K562 (cell line): ENCODE results near the gene ZNF300. TPM values are rescaled to one million over a fixed set of nuclear protein-coding genes. Genes with fewer than 3 reads are reported as not detected.

ENCODE experiments used
- BHLHE40 ChIP-seq: IDR thresholded peaks from 2 replicates; pipeline ENCODE4 v1.6.1; 2011; ENCODE audit warnings: low read length, improper control_type of control experiment
- CC2D1A ChIP-seq: fragments of 450-650 bp; IDR thresholded peaks from 2 replicates; pipeline ENCODE4 v1.6.1; 2017; ENCODE audit warnings: mild to moderate bottlenecking
- CXXC5 ChIP-seq: fragments of 250-450 bp; sonication (Bioruptor Pico); IDR thresholded peaks from 2 replicates; pipeline ENCODE4 v1.8.0; 2022; ENCODE audit warnings: inconsistent platforms, mild to moderate bottlenecking, moderate library complexity
- MGA ChIP-seq: fragments of 450-650 bp; IDR thresholded peaks from 2 replicates; pipeline ENCODE4 v1.6.1; 2016; ENCODE audit warnings: mild to moderate bottlenecking, moderate library complexity
- NFE2 ChIP-seq: IDR thresholded peaks from 2 replicates; pipeline ENCODE4 v1.6.1; 2014; ENCODE audit warnings: antibody characterized with exemption, low read depth
- SOX6 ChIP-seq: fragments of 450-650 bp; IDR thresholded peaks from 2 replicates; pipeline ENCODE4 v1.6.1; 2014; ENCODE audit warnings: mild to moderate bottlenecking
- XRCC4 ChIP-seq: IDR thresholded peaks from one replicate; pipeline ENCODE4 v1.6.1; 2011; ENCODE audit not compliant: insufficient read depth, insufficient read length; ENCODE audit errors: extremely low read depth
- polyA plus RNA-seq, 8 experiments: library from polyadenylated mRNA; depleted of rRNA in 4 of 8; stranded (reverse) in 5 of 8; unstranded in 3 of 8; fragments of >200 nt; fragmentation: Nextera tagmentation in 2 of 8; fragmentation: Illumina TruSeq in 1 of 8; extraction: Ambion mirVana in 2 of 8; extraction: Trizol in 1 of 8; gene quantifications; 2 replicates each; pipeline versions ENCODE4 v1.2.1 to v1.2.3, GENCODE V29; 2011 to 2014; ENCODE audit warnings: inconsistent platforms in 1 of 8, missing spikeins in 1 of 8
- total RNA-seq, 7 experiments: library from RNA; depleted of rRNA in 6 of 7; stranded (reverse); fragments of >200 nt in 6 of 7; fragmentation: Illumina TruSeq in 2 of 7; extraction: Trizol in 2 of 7; gene quantifications; 2 replicates each; pipeline versions ENCODE4 v1.2.1 to v1.2.3, GENCODE V29; 2011 to 2021; ENCODE audit warnings: low replicate concordance in 1 of 7
- TF ChIP-seq, protein P1 (sequence below), 3 experiments: IDR thresholded peaks in 2 of 3; conservative IDR thresholded peaks in 1 of 3; 2 replicates each; pipeline ENCODE4 v1.5.1; 2011 to 2012; ENCODE audit warnings: low read length in 3 of 3, mild to moderate bottlenecking in 3 of 3, control low read depth in 2 of 3, improper control_type of control experiment in 1 of 3, inconsistent platforms in 1 of 3, low read depth in 1 of 3, mixed read lengths in 1 of 3, moderate library complexity in 1 of 3; ENCODE audit not compliant: insufficient read depth in 2 of 3
- TF ChIP-seq, protein P2 (sequence below): sonication (generic); formaldehyde crosslinking; IDR thresholded peaks from 2 replicates; pipeline ENCODE4 v1.8.0; 2022; ENCODE audit warnings: missing genetic modification reagents, mild to moderate bottlenecking, borderline replicate concordance

ZNF300 gene
- total and polyA plus RNA-seq, 9 of the 15 experiments (the other 6 are each of a cell fraction or from before 2014, with no cell fraction given) = 4.4 to 13.2 (median 11.1) TPM

- peak; percentile 98 for TF ChIP-seq MGA
- TF ChIP-seq, protein P1, sequence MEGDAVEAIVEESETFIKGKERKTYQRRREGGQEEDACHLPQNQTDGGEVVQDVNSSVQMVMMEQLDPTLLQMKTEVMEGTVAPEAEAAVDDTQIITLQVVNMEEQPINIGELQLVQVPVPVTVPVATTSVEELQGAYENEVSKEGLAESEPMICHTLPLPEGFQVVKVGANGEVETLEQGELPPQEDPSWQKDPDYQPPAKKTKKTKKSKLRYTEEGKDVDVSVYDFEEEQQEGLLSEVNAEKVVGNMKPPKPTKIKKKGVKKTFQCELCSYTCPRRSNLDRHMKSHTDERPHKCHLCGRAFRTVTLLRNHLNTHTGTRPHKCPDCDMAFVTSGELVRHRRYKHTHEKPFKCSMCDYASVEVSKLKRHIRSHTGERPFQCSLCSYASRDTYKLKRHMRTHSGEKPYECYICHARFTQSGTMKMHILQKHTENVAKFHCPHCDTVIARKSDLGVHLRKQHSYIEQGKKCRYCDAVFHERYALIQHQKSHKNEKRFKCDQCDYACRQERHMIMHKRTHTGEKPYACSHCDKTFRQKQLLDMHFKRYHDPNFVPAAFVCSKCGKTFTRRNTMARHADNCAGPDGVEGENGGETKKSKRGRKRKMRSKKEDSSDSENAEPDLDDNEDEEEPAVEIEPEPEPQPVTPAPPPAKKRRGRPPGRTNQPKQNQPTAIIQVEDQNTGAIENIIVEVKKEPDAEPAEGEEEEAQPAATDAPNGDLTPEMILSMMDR (IDR thresholded peaks at IDR 0.05 in 2 of 3, conservative IDR thresholded peaks at IDR 0.05 in 1 of 3; ENCODE audit: insufficient read depth in 2 of 3, low read depth in 1 of 3, low read length in 3 of 3) = peak; percentile 71 to 96 (median 84)
- TF ChIP-seq CXXC5 (CRISPR knock-in tag) = peak; percentile 53; the same call in 1 of the 2 replicates
- TF ChIP-seq XRCC4 = no peak
- TF ChIP-seq SOX6 = peak; percentile 38; the same call in 1 of the 2 replicates
- peak; percentile 66 for TF ChIP-seq CC2D1A
- TF ChIP-seq NFE2 = 0 out of 2 replicates have a peak, but pooled peaks have one; percentile 11
- TF ChIP-seq, protein P2, sequence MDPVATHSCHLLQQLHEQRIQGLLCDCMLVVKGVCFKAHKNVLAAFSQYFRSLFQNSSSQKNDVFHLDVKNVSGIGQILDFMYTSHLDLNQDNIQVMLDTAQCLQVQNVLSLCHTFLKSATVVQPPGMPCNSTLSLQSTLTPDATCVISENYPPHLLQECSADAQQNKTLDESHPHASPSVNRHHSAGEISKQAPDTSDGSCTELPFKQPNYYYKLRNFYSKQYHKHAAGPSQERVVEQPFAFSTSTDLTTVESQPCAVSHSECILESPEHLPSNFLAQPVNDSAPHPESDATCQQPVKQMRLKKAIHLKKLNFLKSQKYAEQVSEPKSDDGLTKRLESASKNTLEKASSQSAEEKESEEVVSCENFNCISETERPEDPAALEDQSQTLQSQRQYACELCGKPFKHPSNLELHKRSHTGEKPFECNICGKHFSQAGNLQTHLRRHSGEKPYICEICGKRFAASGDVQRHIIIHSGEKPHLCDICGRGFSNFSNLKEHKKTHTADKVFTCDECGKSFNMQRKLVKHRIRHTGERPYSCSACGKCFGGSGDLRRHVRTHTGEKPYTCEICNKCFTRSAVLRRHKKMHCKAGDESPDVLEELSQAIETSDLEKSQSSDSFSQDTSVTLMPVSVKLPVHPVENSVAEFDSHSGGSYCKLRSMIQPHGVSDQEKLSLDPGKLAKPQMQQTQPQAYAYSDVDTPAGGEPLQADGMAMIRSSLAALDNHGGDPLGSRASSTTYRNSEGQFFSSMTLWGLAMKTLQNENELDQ (CRISPR knock-in tag) = peak; percentile 87; the same call in 1 of the 2 replicates
- peak; percentile 96 for TF ChIP-seq BHLHE40
Measured at GRCh38 chr5:150846654-150847333, 58.0 kb downstream of the ZNF300 start (continued).
